Lower leg skin (tissue), 4 donors: ENCODE results near the gene FBLN1. TPM values are rescaled to one million over a fixed set of nuclear protein-coding genes. Genes with fewer than 3 reads are reported as not detected.

Experiments
- DNase-seq, 2 donors: peaks; one replicate each; pipeline ENCODE4 v3.0.0-alpha.2; 2019; ENCODE audit warnings: low spot score in 2 of 2
- H3K4me3 ChIP-seq: fragments of 200-600 bp; sonication (generic); 2 replicates; pipeline ENCODE4 v1.5.1; 2017; ENCODE audit warnings: mild to moderate bottlenecking, low read depth; ENCODE audit not compliant: poor library complexity, severe bottlenecking
- CTCF ChIP-seq, 3 donors: fragments of 450-650 bp; IDR thresholded peaks; one replicate each; pipeline ENCODE4 v1.5.1; 2016; ENCODE audit warnings: antibody characterized with exemption in 3 of 3, mild to moderate bottlenecking in 3 of 3, moderate library complexity in 2 of 3
- POLR2A ChIP-seq, 2 donors: fragments of 450-650 bp; IDR thresholded peaks; one replicate each; pipeline ENCODE4 v1.6.1; 2016 to 2017; ENCODE audit warnings: antibody characterized with exemption in 2 of 2, mild to moderate bottlenecking in 1 of 2, moderate library complexity in 1 of 2
- WGBS, 2 donors: methylation state at CpG; one replicate each; pipeline ENCODE4 v1.1.5; 2018; 5-methylcytosine and 5-hydroxymethylcytosine counted together
- intact Hi-C: fragments of 100-400 bp; cut with DNase I; formaldehyde crosslinking; loops from one replicate; pipeline ENCODE4 v1.15.0; 2023; ENCODE audit warnings: low total_unique reads
- total RNA-seq, 4 donors: library from RNA; depleted of rRNA; stranded (reverse); fragments of >200 nt; gene quantifications; one replicate each; pipeline ENCODE4 v1.1.0, GENCODE V29; 2016

FBLN1 gene
- total RNA-seq, 4 donors from 2014 or later, result 114 to 414 (median 163) TPM

GRCh38 chr22:45568213-45568612 lies 65.5 kb downstream of the FBLN1 start:
- DNase-seq, result no peak
- intact Hi-C loops, result no loop called here
- no peak for TF ChIP-seq POLR2A (IDR thresholded peaks at IDR 0.05)
- no peak for TF ChIP-seq CTCF (IDR thresholded peaks at IDR 0.05)
- no peak overlapping the region for H3K4me3 ChIP-seq

GRCh38 chr22:45571089-45571488 lies 68.4 kb downstream of the FBLN1 start:
- H3K4me3 ChIP-seq, result no peak overlapping the region
- TF ChIP-seq POLR2A (IDR thresholded peaks at IDR 0.05) (no peak), CTCF (IDR thresholded peaks at IDR 0.05) (no peak)
- DNase-seq, result no peak
- intact Hi-C loops, result no loop called here

GRCh38 chr22:45572444-45572843 lies 69.8 kb downstream of the FBLN1 start:
- peak in 1 of 2 donors; percentile 78 for DNase-seq
- TF ChIP-seq POLR2A (IDR thresholded peaks at IDR 0.05) (no peak), CTCF (IDR thresholded peaks at IDR 0.05) (no peak)
- intact Hi-C loops, result no loop called here
- WGBS, 2 donors, result 43 to 46% methylated on average over 2 to 3 of the region's 3 CpGs
- no peak overlapping the region for H3K4me3 ChIP-seq

GRCh38 chr22:45574069-45574703 lies 71.5 kb downstream of the FBLN1 start:
- 85 to 89% methylated on average over 23 of the region's 23 CpGs for WGBS, 2 donors
- TF ChIP-seq POLR2A (IDR thresholded peaks at IDR 0.05), result no peak
- no peak for TF ChIP-seq CTCF (IDR thresholded peaks at IDR 0.05)
- intact Hi-C loops, result no loop called here
- peak in 1 of 2 donors; percentile 85 for DNase-seq
- no peak overlapping the region for H3K4me3 ChIP-seq

- intact Hi-C loops, result loop anchor here (5.0 kb wide), 1 partner anchor 72 kb away; no protein-coding TSS in a partner anchor
- WGBS, 2 donors, result 86 to 90% methylated on average over 7 of the region's 7 CpGs
- no peak overlapping the region for H3K4me3 ChIP-seq
- no peak for DNase-seq
- TF ChIP-seq POLR2A (IDR thresholded peaks at IDR 0.05) (no peak), CTCF (IDR thresholded peaks at IDR 0.05) (no peak)
Measured at GRCh38 chr22:45575173-45575572, 72.5 kb downstream of the FBLN1 start.
